SIG-M5 (cell line): ENCODE results near the gene RADIL.
A peak's percentile ranks its signal among the peaks of the same experiment; 100 is the strongest.
"Not testable (repeated sequence)": the region's sequence is repeated elsewhere in the genome, so short reads cannot be mapped to it uniquely, and the experiment has no call there.

ENCODE experiments used
- DNase-seq: peaks from one replicate; lab custom pipeline; 2025; lab: John Stamatoyannopoulos, UW

The RADIL gene

GRCh38 chr7:4883372-4884144, at the start of gene RADIL:
Gene RADIL (minus strand): TSS chr7:4883716. CDS start chr7:4878139, 5,577 bp downstream.
- DNase-seq: peak; percentile 9

GRCh38 chr7:4931943-4932342, 48.4 kb upstream of the RADIL start:
- no peak for DNase-seq

- no peak for DNase-seq
These were observed 45.5 kb upstream of the RADIL start for GRCh38 chr7:4929005-4929404.

- DNase-seq: no peak
These were observed 44.9 kb upstream of the RADIL start for GRCh38 chr7:4928445-4928844.

- no peak for DNase-seq
These were observed 36.7 kb upstream of the RADIL start for GRCh38 chr7:4919969-4920766.

GRCh38 chr7:4916113-4916512, 32.6 kb upstream of the RADIL start:
- DNase-seq: no peak

- DNase-seq: no peak
These were observed 27.8 kb upstream of the RADIL start for GRCh38 chr7:4911111-4911828.

GRCh38 chr7:4906682-4907081, 23.2 kb upstream of the RADIL start:
- no peak for DNase-seq

- no peak for DNase-seq
These were observed 21.7 kb upstream of the RADIL start for GRCh38 chr7:4905171-4905570.

GRCh38 chr7:4904346-4904745, 20.8 kb upstream of the RADIL start:
- no peak for DNase-seq

GRCh38 chr7:4895766-4896165, 12.2 kb upstream of the RADIL start:
- no peak for DNase-seq

- DNase-seq: no peak
These were observed 11.0 kb upstream of the RADIL start for GRCh38 chr7:4894482-4894881.

- no peak for DNase-seq
These were observed 10.5 kb upstream of the RADIL start for GRCh38 chr7:4893929-4894475.

GRCh38 chr7:4893188-4893587, 9.7 kb upstream of the RADIL start:
- DNase-seq: not testable (repeated sequence)

GRCh38 chr7:4891522-4891921, 8.0 kb upstream of the RADIL start:
- not testable (repeated sequence) for DNase-seq

GRCh38 chr7:4889682-4890081, 6.2 kb upstream of the RADIL start:
- DNase-seq: no peak

- DNase-seq: no peak
These were observed 4.6 kb upstream of the RADIL start for GRCh38 chr7:4888161-4888560.

- no peak for DNase-seq
These were observed 3.2 kb upstream of the RADIL start for GRCh38 chr7:4886671-4887070.

GRCh38 chr7:4885317-4885807, 1.8 kb upstream of the RADIL start:
- no peak for DNase-seq

GRCh38 chr7:4884164-4884563, 648 bp upstream of the RADIL start:
- no peak for DNase-seq

- no peak for DNase-seq
These were observed 514 bp downstream of the RADIL start for GRCh38 chr7:4883033-4883371.
